Measurements from ENCODE around the gene RBM6.
"Not testable (repeated sequence)": the region's sequence is repeated elsewhere in the genome, so short reads cannot be mapped to it uniquely, and the experiment has no call there.

The RBM6 gene

DNA sequence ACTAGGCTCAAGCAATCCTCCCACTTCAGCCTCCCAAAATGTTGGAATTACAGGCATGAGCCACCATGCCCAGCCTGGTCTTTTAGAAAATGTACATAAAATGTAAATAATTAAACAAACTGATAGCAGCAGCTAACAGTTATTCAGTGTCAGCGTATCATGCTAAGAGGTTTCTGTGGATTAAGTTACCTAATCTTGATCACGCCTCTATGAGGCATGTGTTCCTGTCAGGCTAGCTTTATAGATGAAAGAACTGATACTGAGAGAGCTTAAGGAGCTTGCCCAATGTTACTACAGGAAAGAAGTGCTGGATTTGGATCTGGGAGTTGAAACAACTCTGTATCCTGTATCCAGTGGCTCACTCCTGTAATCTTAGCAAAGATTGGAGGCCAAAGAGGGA, 25.0 kb upstream of the RBM6 start:
- DNase-seq = no peak

DNA sequence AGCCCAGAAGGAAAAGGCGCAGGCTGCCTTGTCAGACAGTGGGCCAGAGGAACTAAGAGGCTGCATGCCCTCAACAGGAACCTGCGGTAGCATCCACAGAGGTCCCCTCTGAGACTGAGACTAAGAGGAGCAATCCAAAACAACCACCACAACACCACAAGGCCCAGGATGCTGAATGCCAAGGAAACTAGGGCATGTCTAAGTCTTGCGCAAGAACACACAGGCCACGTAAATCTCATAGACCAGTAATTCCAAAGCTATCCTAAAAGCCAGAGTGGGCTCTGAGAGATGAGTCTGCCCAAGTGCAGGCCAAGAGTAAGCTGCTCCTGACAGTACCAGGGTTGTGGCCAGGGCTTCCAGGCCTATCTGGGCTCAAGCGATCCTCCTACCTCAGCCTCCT, 23.3 kb upstream of the RBM6 start:
- no peak for DNase-seq

DNA sequence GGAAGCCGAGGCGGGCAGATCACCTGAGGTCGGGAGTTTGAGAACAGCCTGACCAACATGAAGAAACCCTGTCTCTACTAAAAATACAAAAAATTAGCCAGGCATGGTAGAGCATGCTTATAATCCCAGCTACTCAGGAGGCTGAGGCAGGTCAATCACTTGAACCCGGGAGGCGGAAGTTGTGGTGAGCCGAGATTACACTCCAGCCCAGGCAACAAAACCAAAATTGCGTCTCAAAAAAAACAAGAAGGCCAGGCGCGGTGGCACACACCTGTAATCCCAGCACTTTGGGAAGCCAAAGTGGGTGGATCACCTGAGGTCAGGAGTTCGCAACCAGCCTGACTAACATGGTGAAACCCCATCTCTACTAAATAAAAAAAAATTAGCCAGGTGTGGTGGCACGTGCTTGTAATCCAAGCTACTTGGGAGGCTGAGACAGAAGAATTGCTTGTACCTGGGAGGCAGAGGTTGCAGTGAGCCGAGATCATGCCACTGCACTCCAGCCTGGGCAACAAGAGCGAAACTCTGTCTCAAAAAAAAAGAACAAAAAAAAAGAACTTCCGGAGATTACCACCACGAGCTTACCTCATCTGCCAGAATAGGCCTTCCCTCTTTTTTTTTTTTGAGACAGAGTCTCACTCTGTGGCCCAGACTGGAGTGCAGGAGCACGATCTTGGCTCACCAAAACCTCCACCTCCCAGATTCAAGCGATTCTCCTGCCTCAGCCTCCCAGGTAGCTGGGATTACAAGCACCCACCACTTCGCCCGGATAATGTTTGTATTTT, 22.0 kb upstream of the RBM6 start:
- DNase-seq = not testable (repeated sequence)

GRCh38 chr3:49924683-49925082, 15.3 kb upstream of the RBM6 start:
- DNase-seq = no peak

- DNase-seq = no peak
Measured at GRCh38 chr3:49925485-49925884, 14.5 kb upstream of the RBM6 start.

- DNase-seq = no peak
Measured at GRCh38 chr3:49926117-49926728, 13.7 kb upstream of the RBM6 start.

DNA sequence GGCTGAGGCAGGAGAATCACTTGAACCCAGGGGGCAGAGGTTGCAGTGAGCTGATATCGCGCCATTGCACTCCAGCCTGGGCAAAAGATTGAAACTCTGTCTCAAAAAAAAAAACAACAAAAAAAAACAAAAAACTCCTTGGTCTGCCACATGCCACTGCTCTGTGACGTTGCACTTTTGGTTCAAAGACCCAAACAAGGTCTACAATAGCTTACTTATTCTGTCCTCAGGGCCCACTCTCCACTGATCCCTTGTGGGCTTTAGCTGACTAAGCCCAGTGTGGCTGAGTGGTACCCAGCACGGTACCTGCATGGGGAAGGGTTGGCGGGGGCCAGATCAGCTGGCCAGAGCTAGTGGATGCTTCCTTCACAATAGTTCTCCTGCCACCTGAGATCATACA, 12.2 kb upstream of the RBM6 start:
- no peak for DNase-seq

DNA sequence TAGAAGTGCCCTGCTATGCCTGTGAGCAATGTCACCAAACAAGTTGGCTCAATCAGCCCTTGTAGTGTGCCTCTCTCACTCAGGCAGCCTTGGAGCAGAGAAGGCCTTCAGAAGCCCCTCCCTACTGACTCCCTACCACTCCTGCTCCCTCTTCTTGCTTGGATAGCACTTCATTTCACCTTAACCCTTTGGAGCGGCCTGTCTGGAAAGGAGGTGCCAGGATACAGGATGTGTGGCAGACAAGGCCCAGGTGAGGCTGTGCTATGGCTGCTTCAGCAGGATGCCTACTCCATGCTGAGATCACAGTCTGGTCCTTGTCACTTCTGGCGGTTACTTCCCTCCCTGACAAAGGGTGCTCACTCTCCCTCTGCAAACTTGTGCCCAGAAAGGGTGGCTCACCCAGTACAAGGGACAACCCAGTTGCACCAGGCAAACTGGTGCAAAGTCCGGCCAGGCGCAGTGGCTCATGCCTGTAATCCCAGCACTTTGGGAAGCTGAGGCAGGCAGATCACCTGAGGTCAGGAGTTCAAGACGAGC, 11.4 kb upstream of the RBM6 start:
- no peak for DNase-seq

GRCh38 chr3:49929291-49930167, 10.4 kb upstream of the RBM6 start, which contains the start of gene MON1A:
MON1A (minus strand) TSS chr3:49929811; CDS start chr3:49913346, 16,465 bp downstream.
- DNase-seq = peak; percentile 62 to 73 (median 64)

DNA sequence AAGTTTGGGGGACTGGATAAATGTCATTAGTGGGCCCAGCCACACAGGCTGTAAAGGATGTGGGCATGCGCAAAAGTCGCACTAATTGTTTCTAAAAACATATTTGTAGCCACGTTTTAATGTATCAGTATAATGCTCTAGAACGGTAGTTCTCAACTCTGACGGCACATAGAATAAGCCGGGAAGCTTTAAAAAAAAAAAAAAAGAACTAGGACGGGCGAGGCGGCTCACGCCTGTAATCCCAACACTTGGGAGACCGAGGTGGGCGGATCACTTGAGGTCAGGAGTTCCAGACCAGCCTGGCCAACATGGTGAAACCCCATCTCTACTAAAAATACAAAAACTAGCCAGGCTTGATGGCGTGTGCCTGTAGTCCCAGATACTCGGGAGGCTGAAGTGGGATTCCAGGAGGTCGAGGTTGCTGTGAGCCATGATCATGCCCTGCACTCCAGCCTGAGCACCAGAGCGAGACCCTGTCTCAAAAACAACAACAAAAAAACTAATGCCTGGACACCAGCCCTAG, 9.7 kb upstream of the RBM6 start:
- DNase-seq = no peak

GRCh38 chr3:49930922-49931321, 9.0 kb upstream of the RBM6 start:
- no peak for DNase-seq

- not testable (repeated sequence) for DNase-seq
Measured at GRCh38 chr3:49932281-49932680, 7.7 kb upstream of the RBM6 start.

GRCh38 chr3:49937090-49937489, 2.9 kb upstream of the RBM6 start:
- no peak for DNase-seq

- no peak for DNase-seq
Measured at GRCh38 chr3:49940667-49941249, 808 bp downstream of the RBM6 start.

- DNase-seq = no peak
Measured at GRCh38 chr3:49942651-49943050, 2.7 kb downstream of the RBM6 start.

DNA sequence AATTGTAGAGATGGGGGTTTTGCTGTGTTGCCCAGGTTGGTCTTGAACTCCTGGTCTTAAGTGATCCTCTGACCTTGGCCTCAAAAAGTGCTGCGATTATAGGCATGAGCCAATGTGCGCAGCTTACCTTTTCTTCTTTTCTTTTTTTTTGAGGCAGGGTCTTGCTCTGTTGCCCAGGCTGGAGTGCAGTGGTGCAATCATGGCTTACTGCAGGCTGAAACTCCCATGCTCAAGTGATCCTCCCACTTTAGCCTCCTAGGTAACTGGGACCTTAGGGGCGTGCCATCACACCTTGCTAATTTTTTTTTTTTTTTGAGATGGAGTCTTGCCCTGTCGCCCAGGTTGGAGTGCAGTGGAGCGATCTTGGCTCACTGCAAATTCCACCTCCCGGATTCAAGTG, 13.0 kb downstream of the RBM6 start:
- no peak for DNase-seq

- DNase-seq = no peak
Measured at GRCh38 chr3:49955636-49956035, 15.7 kb downstream of the RBM6 start.

DNA sequence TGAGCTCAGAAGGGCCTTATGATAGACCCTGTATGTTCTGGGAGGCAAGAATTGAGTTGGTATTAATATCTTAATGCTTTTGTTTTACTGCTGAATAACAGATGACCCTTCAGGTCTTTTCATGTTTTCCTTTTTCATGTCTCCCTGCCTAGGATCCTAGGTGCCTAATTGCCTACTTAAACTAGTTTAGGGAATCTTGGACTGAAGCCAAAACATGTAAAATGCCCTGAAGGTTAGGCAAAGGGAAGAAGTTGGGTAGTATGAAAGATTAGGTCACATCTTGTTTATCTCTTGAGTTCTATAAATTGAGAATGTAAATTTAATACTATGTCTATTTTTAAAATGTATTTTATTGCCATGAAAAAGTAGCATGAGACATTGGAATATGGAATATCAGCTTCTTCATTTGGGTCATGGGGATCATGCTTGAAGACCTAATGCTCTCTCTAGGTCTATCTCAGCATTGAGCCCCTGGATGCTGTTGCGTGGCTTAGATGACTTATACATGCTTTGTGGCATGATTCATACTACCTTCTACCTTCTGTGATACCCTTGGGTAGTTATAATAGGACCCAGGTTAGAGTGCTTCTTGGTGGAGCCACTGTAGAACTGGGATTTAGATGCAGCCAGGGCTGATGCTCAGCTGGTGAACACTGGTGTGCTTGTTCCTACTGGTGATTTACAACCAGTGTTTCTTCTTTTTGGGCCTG, 26.4 kb downstream of the RBM6 start:
- DNase-seq = no peak

DNA sequence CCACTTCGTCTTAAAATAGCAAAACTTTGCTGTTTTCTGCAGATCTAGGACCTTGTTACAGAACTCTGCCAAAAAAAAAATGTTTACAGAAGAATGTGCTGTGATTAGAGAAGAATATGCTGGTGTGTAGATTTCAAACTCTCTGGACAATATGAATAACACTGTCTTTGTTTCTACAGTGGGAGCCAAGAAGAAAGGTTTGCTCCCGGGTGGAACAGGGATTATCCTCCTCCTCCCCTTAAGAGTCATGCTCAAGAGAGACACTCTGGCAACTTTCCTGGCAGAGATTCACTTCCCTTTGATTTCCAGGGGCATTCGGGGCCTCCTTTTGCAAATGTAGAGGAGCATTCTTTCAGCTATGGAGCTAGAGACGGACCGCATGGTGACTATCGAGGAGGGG, 27.3 kb downstream of the RBM6 start:
- no peak for DNase-seq

DNA sequence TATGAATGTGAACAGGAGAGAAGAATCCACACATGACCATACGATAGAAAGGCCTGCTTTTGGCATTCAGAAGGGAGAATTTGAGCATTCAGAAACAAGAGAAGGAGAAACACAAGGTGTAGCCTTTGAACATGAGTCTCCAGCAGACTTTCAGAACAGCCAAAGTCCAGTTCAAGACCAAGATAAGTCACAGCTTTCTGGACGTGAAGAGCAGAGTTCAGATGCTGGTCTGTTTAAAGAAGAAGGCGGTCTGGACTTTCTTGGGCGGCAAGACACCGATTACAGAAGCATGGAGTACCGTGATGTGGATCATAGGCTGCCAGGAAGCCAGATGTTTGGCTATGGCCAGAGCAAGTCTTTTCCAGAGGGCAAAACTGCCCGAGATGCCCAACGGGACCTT, 28.4 kb downstream of the RBM6 start:
- no peak for DNase-seq

DNA sequence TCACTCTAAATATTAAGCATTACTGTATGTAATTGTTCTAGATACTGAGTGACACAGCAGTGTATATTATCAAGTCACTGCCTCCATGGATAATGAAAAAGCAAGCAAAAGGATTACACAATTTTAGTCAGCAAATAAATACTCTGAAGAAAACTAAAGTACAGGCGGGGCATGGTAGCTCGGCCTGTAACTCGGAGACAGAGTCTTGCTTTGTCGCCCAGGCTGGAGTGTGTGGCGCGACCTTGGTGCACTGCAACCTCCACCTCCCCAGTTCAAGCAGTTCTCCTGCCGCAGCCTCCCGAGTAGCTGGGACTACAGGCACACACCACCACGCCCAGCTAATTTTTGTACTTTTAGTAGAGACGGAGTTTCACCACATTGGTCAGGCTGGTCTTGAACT, 32.7 kb downstream of the RBM6 start:
- no peak for DNase-seq

GRCh38 chr3:49976942-49977341, 37.0 kb downstream of the RBM6 start:
- DNase-seq = no peak
